Stimulated activated memory B cell treated with anti-CD40 and anti-IgM and Interleukin-4, amounts not matched to agents 10 μg/mL and 1 μg/mL and 100 μg/mL, for 72 hours (primary cell): ENCODE results near the gene GRIK4.

Experiments
- ATAC-seq: fragments of 150-1000 bp; cut with Tn5 transposase; 2 replicates; pipeline ENCODE4 v1.10.0; 2021
- H3K27ac Mint-ChIP-seq: one replicate; pipeline ENCODE4 v1.8.0; 2022; ENCODE audit warnings: mild to moderate bottlenecking, mixed read lengths
- H3K27me3 Mint-ChIP-seq: one replicate; pipeline ENCODE4 v1.8.0; 2022; ENCODE audit warnings: mixed read lengths
- H3K36me3 Mint-ChIP-seq: one replicate; pipeline ENCODE4 v1.8.0; 2022; ENCODE audit warnings: mixed read lengths
- H3K4me1 Mint-ChIP-seq: one replicate; pipeline ENCODE4 v1.8.0; 2022; ENCODE audit warnings: mixed read lengths
- H3K4me3 Mint-ChIP-seq: one replicate; pipeline ENCODE4 v1.8.0; 2022; ENCODE audit warnings: mild to moderate bottlenecking, moderate library complexity, mixed read lengths
- H3K9me3 Mint-ChIP-seq: one replicate; pipeline ENCODE4 v1.8.0; 2022; ENCODE audit warnings: mixed read lengths

GRIK4 gene

DNA sequence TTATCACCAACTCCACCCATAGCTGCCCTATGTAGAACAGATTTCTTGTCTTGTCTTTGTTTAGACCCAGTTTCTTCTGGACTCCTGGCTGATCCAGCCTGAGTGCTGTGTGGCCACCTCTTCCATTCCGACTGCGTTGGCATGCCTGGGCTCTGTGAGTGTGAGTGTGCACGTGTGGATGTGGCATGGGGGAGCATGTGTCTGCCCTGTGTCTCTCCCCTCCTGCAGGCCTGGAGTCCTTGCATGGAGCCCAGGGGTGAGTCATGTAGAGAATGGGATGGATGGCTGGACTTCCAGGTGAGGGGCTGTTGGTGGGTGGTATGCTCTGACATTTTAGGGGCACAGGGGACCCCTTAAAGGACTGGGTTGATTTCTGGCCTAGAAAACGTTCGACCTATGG lies 194.7 kb downstream of the GRIK4 start:
- H3K4me1 Mint-ChIP-seq, result peaks cover 22% of the 10 kb centered on the region
- ATAC-seq, result no peak
- no peaks in the 10 kb centered on the region for H3K27me3 Mint-ChIP-seq
- H3K4me3 Mint-ChIP-seq, result no peak overlapping the region
- H3K36me3 Mint-ChIP-seq, result no peaks in the 10 kb centered on the region
- peaks cover 1% of the 10 kb centered on the region for H3K9me3 Mint-ChIP-seq
- H3K27ac Mint-ChIP-seq, result no peak overlapping the region

DNA sequence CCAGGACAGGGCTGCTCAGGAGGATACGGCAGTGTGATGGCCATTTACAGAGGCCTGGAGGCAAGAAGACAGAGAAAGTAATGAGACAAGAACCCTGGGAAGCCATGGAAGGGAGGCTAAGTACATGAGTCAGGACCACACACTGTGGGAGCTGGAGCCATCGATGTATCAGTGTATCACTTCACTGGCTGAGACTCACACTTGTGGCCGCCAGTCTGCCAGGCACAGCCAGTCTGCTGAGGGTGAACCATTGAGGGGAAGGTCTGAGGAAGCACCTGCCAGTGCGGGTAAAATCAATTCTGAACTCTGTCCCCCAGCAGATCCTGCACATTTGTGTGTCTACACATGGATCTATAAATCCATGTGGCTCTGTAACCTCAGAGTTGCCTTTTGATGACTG lies 195.6 kb downstream of the GRIK4 start:
- no peak overlapping the region for H3K4me3 Mint-ChIP-seq
- H3K9me3 Mint-ChIP-seq, result no peaks in the 10 kb centered on the region
- no peaks in the 10 kb centered on the region for H3K36me3 Mint-ChIP-seq
- peaks cover 17% of the 10 kb centered on the region for H3K4me1 Mint-ChIP-seq
- H3K27me3 Mint-ChIP-seq, result no peaks in the 10 kb centered on the region
- no peak for ATAC-seq
- no peak overlapping the region for H3K27ac Mint-ChIP-seq

DNA sequence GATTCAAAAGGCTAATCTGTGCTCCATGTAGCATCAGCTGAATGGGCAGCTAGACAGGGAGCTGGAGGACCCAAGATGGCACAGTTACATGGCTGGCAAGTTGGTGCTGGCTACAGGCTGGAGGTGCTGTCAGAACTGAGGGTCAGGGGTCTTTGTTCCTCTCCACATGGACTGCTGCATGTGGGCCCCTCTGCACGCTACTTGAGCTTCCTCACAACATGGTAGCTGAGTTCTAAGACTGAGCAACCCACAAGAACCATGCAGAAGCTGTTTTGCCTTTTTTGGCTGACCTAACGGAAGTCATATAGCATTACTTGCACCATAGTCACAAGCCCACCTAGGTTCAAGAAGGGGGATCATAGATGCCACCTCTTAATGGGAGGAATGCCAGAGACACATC lies 196.1 kb downstream of the GRIK4 start:
- no peak for ATAC-seq
- Mint-ChIP-seq H3K27me3 (no peaks in the 10 kb centered on the region), H3K36me3 (no peaks in the 10 kb centered on the region), H3K4me1 (peaks cover 11% of the 10 kb centered on the region), H3K4me3 (no peak overlapping the region), H3K9me3 (no peaks in the 10 kb centered on the region), H3K27ac (no peak overlapping the region)

- H3K4me1 Mint-ChIP-seq, result peaks cover 2% of the 10 kb centered on the region
- no peaks in the 10 kb centered on the region for H3K27me3 Mint-ChIP-seq
- H3K36me3 Mint-ChIP-seq, result no peaks in the 10 kb centered on the region
- H3K27ac Mint-ChIP-seq, result no peak overlapping the region
- ATAC-seq, result no peak
- H3K4me3 Mint-ChIP-seq, result no peak overlapping the region
- H3K9me3 Mint-ChIP-seq, result no peaks in the 10 kb centered on the region
These were observed 197.1 kb downstream of the GRIK4 start for GRCh38 chr11:120708511-120709183.

- H3K27ac Mint-ChIP-seq, result no peak overlapping the region
- no peaks in the 10 kb centered on the region for H3K27me3 Mint-ChIP-seq
- H3K9me3 Mint-ChIP-seq, result no peaks in the 10 kb centered on the region
- H3K36me3 Mint-ChIP-seq, result no peaks in the 10 kb centered on the region
- peak; percentile 48 for ATAC-seq
- H3K4me1 Mint-ChIP-seq, result peaks cover 5% of the 10 kb centered on the region
- no peak overlapping the region for H3K4me3 Mint-ChIP-seq
These were observed 198.3 kb downstream of the GRIK4 start for GRCh38 chr11:120709808-120710207.

DNA sequence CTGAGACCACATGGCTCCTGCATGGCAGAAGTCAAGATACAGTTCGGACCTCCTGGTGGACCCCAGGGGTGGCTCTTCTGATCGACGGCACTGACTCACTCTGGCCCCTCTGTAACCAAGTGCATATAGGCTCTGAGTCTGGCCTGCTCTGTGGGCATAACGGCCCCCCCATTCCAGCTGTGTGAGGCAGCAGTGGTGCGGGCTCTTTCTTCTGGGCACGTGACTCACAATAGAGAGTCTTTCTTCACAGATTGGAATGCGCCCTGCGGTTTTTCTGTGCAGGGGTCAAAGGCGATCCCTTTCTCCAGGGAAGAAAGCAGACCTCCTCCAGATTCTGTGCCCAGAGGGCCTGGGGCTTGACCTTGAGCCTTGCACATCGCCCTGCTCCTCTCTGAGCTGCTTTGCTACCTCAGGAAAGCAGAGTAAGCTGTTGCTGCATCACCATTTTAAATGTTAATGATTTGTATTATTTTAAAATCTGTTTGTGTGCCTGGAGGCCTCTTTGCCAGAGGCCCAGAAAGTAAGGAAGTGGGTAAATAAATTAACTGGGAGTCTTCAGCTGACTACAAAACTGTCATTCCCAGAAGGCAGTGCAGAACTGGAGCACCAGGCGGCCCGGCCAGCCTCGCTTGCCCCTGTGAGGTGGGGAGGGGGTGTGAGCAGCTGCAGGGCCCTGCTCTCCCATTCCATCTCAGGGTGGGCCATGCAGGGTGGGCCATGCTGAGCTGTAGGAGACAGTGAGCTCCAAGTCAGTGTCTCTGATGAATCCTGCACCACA lies 199.0 kb downstream of the GRIK4 start:
- Mint-ChIP-seq H3K9me3 (no peaks in the 10 kb centered on the region), H3K27ac (no peak overlapping the region), H3K4me1 (peaks cover 12% of the 10 kb centered on the region), H3K27me3 (no peaks in the 10 kb centered on the region), H3K4me3 (no peak overlapping the region), H3K36me3 (no peaks in the 10 kb centered on the region)
- ATAC-seq, result no peak

DNA sequence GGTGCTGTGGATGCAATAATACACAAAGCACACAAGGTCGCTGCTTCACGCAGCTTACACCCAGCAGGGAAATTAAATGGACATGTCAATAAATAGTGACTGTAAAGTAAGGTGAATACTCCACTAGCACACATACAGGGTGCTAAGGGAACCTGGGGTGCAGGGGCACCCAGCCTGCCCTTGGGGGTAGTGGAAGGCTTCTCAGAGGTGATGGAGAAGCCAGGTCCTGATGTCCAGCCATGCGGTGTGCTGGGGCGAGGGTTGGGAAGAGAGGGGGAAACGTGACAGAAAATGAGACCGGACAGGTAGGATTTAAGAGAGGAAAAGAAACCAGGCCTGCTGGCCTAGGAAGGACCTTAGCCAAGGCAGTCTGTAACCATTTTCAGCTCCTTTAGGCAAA lies 200.5 kb downstream of the GRIK4 start:
- no peaks in the 10 kb centered on the region for H3K27me3 Mint-ChIP-seq
- H3K4me1 Mint-ChIP-seq, result peaks cover 14% of the 10 kb centered on the region
- no peak overlapping the region for H3K4me3 Mint-ChIP-seq
- no peak overlapping the region for H3K27ac Mint-ChIP-seq
- no peaks in the 10 kb centered on the region for H3K9me3 Mint-ChIP-seq
- no peak for ATAC-seq
- no peaks in the 10 kb centered on the region for H3K36me3 Mint-ChIP-seq

- no peak overlapping the region for H3K27ac Mint-ChIP-seq
- H3K4me1 Mint-ChIP-seq, result peaks cover 14% of the 10 kb centered on the region
- ATAC-seq, result no peak
- no peaks in the 10 kb centered on the region for H3K9me3 Mint-ChIP-seq
- H3K27me3 Mint-ChIP-seq, result no peaks in the 10 kb centered on the region
- no peaks in the 10 kb centered on the region for H3K36me3 Mint-ChIP-seq
- no peak overlapping the region for H3K4me3 Mint-ChIP-seq
These were observed 201.3 kb downstream of the GRIK4 start for GRCh38 chr11:120712881-120713280.

DNA sequence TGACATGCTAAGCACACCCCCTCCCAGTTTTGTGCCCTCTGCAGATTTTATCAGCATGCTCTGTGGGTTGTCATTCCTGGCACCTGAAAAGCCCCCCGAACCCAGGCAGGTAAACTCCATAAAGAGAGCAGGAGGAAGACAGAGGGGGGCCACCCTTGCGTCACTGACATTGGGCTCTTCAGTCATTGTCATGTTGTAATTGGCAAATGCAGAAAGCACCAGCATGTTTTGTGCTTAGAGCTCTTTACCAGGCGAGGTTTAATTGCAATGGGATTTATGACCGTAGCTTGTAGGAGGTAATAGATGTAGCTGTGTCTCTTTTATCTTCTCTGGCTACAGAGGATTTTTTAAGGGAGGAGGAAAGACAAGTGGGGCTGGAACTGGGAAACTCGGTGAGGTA lies 201.7 kb downstream of the GRIK4 start:
- ATAC-seq, result no peak
- Mint-ChIP-seq H3K36me3 (no peaks in the 10 kb centered on the region), H3K4me1 (peaks cover 14% of the 10 kb centered on the region), H3K27me3 (no peaks in the 10 kb centered on the region), H3K4me3 (no peak overlapping the region), H3K9me3 (no peaks in the 10 kb centered on the region), H3K27ac (no peak overlapping the region)

DNA sequence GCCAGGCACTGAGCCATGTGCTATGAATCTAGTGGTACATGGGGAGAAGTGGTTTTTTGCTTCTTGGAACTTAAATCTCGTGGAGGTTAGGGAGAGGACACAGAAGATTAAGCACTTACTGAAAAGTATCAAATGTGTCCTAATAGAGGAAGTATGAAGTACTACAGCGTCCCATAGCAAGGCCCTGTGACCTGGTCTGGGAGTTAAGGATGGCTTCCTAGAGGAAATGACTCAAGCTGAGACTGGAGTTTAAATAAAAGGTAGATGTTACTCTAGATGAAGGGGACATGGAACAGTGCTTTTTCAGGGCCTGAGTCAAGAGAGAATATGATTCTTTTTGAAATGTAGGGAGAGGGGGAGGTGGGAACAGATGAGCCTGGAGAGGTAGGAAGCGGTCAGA lies 202.9 kb downstream of the GRIK4 start:
- no peak for ATAC-seq
- peaks cover 14% of the 10 kb centered on the region for H3K4me1 Mint-ChIP-seq
- no peak overlapping the region for H3K27ac Mint-ChIP-seq
- H3K36me3 Mint-ChIP-seq, result no peaks in the 10 kb centered on the region
- peaks cover 1% of the 10 kb centered on the region for H3K27me3 Mint-ChIP-seq
- H3K9me3 Mint-ChIP-seq, result no peaks in the 10 kb centered on the region
- no peak overlapping the region for H3K4me3 Mint-ChIP-seq

GRCh38 chr11:120715239-120715638 lies 203.7 kb downstream of the GRIK4 start:
- Mint-ChIP-seq H3K27ac (peak overlapping the region; percentile 35), H3K36me3 (no peaks in the 10 kb centered on the region), H3K9me3 (no peaks in the 10 kb centered on the region), H3K4me1 (peaks cover 14% of the 10 kb centered on the region), H3K4me3 (peak overlapping the region; percentile 77), H3K27me3 (peaks cover 9% of the 10 kb centered on the region)
- ATAC-seq, result no peak

GRCh38 chr11:120717042-120717441 lies 205.5 kb downstream of the GRIK4 start:
- peaks cover 14% of the 10 kb centered on the region for H3K4me1 Mint-ChIP-seq
- no peak overlapping the region for H3K27ac Mint-ChIP-seq
- H3K4me3 Mint-ChIP-seq, result no peak overlapping the region
- H3K36me3 Mint-ChIP-seq, result no peaks in the 10 kb centered on the region
- no peak for ATAC-seq
- H3K9me3 Mint-ChIP-seq, result no peaks in the 10 kb centered on the region
- H3K27me3 Mint-ChIP-seq, result peaks cover 20% of the 10 kb centered on the region

DNA sequence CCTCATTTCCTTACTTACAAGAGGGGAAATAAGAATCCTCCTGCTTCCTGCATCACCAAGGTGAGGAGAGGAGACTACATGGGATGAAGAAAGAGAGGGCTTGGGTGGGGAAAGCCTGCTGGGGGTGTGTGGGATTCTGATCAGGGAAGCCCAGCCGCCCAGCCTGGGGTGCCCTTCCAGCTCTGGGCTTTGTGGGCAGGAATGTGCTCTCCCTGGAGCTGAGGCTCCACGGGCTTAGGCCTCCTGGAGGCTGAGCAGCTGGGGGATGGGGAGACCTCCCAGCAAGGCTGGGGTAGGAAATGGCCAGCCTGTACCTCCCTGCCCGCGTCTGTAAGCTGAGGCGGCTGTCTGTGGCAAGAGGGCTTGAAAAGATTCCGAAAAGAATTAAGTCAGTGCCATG lies 206.1 kb downstream of the GRIK4 start:
- no peaks in the 10 kb centered on the region for H3K9me3 Mint-ChIP-seq
- H3K27ac Mint-ChIP-seq, result no peak overlapping the region
- ATAC-seq, result no peak
- peaks cover 20% of the 10 kb centered on the region for H3K27me3 Mint-ChIP-seq
- peaks cover 14% of the 10 kb centered on the region for H3K4me1 Mint-ChIP-seq
- H3K36me3 Mint-ChIP-seq, result no peaks in the 10 kb centered on the region
- H3K4me3 Mint-ChIP-seq, result no peak overlapping the region

GRCh38 chr11:120718171-120718570 lies 206.6 kb downstream of the GRIK4 start:
- H3K27ac Mint-ChIP-seq, result no peak overlapping the region
- ATAC-seq, result no peak
- no peak overlapping the region for H3K4me3 Mint-ChIP-seq
- no peaks in the 10 kb centered on the region for H3K9me3 Mint-ChIP-seq
- peaks cover 20% of the 10 kb centered on the region for H3K27me3 Mint-ChIP-seq
- H3K4me1 Mint-ChIP-seq, result peaks cover 14% of the 10 kb centered on the region
- no peaks in the 10 kb centered on the region for H3K36me3 Mint-ChIP-seq

DNA sequence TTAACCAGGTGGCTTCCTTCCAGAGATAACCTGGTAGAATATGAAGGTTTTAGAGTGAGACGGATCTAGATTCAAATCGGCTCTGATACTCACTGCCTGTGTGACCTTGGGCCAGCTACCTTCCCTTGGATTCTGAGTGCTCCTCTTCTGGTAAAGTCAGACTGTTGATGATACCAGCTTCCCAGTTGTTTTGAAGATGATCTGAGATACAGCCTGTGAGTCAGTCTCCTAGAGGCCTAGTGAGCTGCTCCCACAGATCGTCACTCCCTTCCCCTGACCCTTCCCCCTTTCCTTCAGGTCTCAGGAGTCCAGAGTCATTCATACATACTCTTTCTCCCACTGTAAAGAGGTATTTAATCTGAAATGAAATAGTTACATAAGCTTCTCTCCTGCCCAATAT lies 207.8 kb downstream of the GRIK4 start:
- Mint-ChIP-seq H3K4me3 (no peak overlapping the region), H3K36me3 (no peaks in the 10 kb centered on the region), H3K9me3 (no peaks in the 10 kb centered on the region), H3K4me1 (peaks cover 14% of the 10 kb centered on the region), H3K27ac (no peak overlapping the region), H3K27me3 (peaks cover 20% of the 10 kb centered on the region)
- no peak for ATAC-seq

DNA sequence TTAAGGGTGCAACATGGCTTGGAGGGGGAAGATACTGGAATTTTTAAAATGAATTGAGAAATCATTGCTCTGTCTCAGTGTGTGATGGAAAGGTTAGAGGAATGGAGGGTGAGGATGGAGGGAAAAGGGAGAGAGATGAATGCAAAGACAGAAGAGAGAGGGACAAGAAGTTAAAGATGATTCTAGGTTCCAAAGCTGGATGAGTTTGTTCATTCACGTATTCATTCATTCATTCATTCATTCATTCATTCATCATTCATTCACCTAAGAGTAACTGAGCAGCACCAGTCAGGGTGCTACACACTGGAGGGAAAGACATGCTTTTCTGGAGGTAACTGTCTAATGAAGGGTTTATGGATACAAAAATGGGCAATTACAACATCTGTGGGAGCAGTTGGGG lies 209.2 kb downstream of the GRIK4 start:
- H3K9me3 Mint-ChIP-seq, result peaks cover 2% of the 10 kb centered on the region
- peaks cover 20% of the 10 kb centered on the region for H3K27me3 Mint-ChIP-seq
- no peak overlapping the region for H3K27ac Mint-ChIP-seq
- H3K4me3 Mint-ChIP-seq, result no peak overlapping the region
- H3K36me3 Mint-ChIP-seq, result no peaks in the 10 kb centered on the region
- ATAC-seq, result no peak
- no peaks in the 10 kb centered on the region for H3K4me1 Mint-ChIP-seq
